NCI-H1092 treated with DMSO at 0.1 percent for 48 hours (cell line): ENCODE data around the gene NUDCD2.
A peak's percentile ranks its signal among the peaks of the same experiment; 100 is the strongest.

Experiments
- DNase-seq: peaks from one replicate; lab custom pipeline; 2025; lab: John Stamatoyannopoulos, UW

NUDCD2 gene, protein sequence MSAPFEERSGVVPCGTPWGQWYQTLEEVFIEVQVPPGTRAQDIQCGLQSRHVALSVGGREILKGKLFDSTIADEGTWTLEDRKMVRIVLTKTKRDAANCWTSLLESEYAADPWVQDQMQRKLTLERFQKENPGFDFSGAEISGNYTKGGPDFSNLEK

DNA sequence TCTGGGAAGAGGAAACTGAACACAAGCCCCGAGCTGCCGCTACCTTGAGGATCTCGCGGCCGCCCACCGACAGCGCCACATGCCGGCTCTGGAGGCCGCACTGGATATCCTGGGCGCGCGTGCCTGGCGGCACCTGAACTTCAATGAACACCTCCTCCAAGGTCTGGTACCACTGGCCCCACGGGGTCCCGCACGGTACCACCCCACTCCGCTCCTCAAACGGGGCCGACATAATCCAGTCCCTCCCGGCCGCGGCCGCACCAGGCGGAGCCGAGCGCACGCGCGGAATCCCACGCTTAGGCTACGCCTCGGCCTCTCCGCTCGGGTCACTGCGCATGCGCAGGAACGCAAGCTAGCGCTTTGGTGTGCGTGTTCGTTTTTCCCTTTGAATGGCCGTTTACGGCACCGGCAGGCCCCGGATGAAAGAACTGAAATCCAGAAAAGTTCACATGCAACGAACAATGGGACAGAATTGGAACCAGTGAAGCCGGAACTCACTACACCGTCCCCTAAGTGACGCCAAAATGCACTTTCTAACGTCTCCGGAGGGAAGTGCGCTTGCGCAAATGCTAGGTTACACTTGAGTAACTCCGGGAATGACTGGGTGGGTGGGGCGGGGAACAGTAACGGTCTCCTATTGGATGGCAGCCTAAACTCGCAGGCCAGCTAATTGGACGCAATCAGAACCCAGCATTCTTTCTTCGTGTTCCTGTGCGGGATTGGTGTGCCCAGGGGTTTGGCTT lies at the start of gene NUDCD2:
TSS of gene NUDCD2 (minus strand) at position 284 of the 743 bp plus-strand sequence. CDS start at position 232, 52 bp downstream.
- peak; percentile 95 for DNase-seq

DNA sequence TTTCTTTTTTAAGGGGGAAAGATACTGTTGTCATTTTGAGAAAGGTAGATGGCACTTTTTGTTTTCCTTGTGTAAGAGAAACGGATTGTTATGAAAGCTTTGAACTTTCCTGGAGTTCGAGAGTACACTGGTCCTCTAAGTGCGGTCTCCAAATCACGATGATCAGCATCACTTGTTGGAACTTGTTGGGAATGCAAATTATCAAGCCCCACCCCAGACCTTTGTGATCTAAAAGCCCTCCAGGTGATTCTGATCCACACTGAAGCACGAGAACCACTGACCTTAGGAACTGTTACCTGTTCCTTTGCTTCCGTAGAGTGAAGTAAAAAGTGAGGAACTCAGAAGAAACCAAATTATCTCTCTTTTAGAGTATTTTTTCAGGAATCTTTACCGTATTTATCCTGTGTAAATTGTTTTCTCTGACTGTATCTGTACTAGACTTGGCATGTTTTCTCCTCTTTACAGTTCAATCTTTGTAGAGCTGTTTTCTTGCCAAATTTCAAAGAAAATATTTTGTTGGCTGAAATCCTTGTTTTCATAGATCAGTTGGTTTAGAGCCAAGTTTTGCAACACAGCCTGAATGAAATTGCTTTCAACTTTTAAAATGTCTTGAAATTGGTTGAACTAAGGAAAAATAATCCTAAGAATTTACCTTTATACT lies 49.5 kb upstream of the NUDCD2 start:
- DNase-seq = no peak

DNA sequence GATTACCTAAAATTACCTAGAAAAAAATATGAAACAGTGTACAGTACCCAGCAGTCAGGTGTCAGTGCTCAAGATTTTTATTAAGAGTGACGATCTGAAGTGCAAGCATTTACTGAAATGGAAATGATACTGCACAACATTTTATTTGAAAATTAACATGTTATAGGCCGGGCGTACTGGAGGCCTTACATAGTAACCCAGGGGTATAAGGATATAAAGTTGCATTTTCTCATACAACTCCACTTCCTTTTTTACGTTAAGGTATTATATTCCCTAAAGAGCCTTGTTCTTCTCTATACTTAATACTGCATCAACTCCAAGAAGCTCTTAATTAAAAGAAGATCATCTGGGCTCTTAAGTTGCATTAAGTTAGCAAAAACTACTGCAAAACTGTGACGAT lies 48.9 kb upstream of the NUDCD2 start:
- DNase-seq = no peak

DNA sequence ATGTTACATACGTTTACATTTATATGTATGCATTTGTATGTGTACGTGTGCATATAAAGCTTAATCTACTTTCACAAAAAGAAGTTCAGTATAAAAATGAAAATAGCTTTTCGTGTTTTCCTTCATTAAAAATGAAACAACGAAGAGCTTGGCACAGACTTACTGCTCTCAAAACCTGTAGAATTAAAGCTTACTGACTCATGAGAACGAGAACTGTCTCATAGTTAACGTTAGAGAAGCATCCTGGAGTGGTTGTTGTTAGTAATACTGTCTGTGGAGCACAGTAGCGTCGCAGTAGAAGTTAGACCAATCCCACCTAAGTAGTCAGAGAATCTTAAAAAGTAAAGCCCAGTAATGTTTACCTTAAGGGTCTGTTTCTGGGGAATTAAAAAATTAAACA lies 46.8 kb upstream of the NUDCD2 start:
- DNase-seq = no peak

DNA sequence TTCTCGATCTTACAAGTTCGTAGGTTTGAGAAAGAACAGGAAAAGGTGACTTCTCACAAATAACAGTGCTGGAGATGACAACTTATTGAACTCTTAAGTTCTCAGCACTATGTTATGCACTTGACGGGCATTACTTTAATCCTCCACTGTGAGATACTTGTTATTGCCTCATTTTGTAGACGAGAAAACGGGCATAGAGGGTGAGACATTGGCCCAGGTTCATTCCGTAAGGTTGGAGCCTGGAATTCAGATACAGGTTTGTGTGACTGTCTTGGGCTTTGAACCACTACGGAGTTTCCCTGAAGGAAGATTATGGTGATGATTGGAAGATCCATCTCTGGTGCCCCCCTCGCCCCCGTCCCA lies 46.2 kb upstream of the NUDCD2 start:
- no peak for DNase-seq

DNA sequence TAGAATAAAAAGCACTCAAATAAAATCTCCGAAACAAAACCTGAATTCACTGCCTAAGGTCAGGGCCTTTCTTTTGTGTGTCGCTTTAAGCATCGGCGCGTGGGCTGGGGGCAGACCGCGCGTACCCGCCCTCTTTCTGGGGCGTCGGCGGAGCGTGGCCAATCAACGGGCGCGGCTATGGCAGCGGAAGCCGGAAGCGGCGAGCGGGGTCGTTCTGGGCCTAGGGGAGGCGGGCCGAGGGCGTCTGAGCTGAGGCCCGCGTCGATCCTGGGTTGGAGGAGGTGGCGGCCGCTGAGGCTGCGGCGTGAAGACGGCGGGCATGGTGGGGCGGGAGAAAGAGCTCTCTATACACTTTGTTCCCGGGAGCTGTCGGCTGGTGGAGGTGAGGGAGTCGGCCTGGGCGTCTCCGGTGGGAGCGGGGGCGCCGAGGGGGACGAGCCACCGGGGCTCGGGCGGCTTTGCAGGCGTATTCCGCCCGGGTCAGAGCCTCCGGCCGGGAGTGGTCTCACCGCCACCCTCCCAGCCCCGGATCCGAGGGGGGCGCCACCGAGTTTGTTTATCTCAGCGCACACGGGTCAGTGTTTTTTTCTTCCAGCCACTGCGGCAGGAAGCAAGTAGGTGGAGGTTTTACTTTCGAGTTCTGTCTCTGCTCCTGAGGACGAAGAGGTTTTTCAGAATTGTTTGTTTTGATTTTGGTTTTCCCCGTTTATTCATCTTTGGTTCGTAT lies 45.6 kb upstream of the NUDCD2 start, which contains the start of gene MAT2B:
TSS of gene MAT2B (plus strand) at position 252 of the 727 bp plus-strand sequence. CDS start at position 320, 68 bp downstream.
- peak; percentile 87 for DNase-seq

DNA sequence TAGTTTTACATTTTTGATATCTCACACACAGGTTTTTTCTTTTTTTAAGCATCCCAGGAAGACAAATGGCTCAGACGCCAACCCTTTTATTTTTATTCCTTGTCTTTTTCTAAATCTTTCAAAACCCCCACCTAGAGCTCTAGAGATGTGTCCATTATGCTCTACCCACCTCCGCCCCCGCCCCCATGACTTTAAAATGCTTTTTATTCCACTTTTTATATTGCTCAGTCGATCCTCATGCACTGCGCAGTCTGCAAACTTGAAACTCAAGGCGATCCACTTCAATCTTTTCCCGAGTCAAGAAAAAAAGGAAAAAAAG lies 45.1 kb upstream of the NUDCD2 start:
- DNase-seq = no peak

DNA sequence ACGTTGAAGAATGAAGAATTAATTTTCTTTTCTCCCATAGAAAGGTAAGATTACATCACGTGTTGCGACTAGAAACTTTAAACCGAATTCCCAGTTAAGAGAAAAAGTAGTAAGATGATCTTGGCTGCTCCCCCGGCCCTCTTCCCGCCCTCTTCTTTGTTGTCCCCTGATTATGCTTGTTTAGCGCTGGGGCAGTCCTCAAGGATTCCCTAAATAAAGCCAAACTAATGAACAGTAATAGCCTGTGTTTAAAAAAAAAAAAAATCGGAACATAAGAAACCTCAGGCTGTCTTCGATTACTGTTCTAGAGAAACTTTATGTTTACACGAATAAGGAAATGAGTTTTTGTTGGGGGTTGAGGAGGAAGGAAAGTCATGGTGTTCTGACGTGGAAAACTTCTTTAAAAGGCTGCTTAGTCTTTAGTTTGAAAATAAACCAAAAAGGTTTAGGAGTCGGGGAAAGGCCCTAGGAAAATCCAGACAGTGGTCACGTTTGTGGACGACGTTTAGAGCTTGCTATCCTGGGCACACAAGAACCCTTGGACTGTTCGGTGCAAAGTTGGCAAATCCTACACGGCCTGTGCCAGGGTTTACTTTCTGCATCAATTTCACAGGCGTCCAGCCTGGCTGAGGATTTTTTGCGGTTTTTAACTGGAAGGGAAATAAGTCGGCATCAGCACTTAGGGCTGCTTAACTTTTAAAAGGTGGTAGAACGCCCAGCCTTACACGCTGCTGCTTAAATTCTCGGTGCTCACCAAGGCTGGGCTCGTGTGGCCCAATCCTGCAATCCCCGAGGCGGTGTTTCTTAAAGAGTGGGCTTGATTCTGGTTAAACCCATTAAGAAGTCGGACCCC lies 44.4 kb upstream of the NUDCD2 start:
- no peak for DNase-seq

DNA sequence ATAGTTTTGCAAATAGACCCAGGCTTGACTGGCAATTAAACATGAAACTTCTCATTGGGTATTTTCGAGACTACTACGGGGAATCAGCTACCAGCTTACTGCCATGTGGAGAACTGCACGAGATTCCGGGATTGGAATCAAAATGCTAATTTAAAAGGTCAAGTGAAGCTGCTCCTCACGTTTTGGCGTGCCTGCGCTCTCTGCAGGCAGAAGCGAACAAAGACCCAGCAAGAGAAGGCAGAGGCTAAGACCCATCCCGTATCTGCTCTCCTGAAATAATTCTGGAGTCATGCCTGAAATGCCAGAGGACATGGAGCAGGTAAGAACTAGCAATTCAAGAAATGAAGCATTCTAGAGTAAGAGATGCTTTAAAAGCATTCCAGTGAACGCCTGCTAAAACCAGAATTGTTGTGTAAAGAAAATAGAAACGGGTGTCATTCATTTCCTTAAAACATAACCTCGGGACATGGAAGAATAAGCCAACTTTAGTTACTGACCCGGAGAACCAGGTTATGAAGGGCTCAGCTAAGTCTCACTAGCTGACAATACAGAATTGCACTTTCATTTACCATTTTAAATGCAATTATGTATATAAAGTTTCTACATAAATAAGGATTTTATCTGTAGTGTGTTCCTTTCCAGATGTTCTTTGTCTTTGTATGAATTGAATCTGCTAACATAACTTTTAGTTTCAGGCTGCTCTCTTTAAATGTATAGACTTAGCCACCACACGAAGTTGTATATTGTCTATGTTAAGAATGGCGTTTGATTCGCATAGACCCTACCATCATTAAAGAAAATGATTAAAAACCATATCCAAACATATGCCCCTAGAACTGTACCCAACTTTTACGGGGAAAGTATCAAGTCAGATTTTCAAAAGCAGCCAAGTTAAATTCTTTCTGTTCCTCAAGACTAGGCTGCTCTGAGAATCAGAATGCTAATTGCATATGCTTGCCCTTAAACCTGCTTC lies 43.5 kb upstream of the NUDCD2 start:
- no peak for DNase-seq

DNA sequence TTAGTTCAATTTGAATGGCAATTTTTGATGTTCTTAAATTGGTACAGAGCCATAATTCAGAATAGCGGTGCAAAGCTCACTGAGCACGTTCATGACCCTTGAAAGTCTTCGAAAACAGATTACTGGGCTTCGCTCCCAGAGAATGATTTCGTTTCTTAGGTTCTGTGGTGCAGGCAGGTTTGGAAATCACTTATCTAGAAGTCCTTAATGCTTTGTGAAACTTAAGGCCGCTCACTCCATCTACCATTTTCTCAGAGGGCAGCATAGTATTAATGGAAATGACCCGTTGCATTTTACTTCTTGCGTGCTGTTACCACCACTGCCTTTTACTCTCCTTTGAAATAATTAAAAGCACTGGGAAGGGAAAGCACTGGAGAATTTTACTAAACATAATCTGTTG lies 42.6 kb upstream of the NUDCD2 start:
- DNase-seq = no peak

DNA sequence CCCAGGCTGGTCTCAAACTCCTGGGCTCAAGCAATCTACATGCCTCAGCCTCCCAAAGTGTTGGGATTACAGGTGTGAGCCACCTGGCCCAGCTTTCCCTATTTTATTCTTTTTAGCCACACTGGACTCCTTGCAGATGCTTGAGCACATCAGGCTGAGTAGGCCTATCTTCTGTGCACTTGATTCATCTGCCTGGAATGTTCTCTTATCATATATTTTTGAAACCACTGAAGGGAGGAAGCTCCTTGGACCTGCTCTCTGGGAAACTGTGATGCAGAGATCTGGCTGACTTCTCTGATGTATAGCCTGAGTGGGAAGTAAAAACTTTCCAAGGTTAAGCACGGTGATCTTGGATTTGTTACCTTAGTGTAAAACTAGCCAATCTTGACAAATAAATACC lies 39.0 kb upstream of the NUDCD2 start:
- no peak for DNase-seq

DNA sequence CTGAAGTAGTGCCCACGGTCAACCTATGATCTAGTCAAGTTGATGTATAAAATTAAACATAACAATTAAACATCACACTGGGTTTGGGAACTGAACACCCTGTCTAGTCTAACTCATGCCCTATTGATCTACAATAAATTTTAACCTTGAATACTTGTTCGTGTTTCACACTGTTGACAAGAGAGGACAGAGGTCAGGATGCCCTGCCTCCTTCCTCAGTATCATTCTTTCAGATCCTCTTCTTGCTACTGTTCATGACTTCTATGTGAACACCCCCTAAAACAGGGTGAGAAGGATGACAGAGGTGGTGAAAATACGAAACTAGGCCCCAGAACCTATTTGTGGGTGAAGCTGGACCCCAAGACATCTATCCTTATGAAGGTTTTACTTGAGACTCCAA lies 37.4 kb upstream of the NUDCD2 start:
- DNase-seq = no peak

DNA sequence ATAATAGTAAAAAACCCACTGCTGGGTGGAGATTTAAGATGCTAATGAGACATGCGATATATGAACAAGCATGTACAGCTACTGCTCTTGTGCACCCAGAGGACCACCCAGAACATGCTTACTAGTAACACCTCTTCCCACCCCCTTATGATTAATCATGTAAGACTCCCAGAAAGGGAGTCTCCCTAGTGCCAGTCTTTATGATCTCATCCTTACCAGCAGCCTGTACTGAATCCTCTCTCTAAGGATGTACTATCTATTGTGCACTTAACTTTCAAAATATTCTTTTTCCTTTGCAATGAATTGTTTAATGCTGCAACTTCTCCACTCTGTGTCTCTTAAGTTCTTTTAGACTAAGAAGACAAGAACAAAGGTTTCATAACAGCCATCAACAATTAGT lies 36.4 kb upstream of the NUDCD2 start:
- no peak for DNase-seq

DNA sequence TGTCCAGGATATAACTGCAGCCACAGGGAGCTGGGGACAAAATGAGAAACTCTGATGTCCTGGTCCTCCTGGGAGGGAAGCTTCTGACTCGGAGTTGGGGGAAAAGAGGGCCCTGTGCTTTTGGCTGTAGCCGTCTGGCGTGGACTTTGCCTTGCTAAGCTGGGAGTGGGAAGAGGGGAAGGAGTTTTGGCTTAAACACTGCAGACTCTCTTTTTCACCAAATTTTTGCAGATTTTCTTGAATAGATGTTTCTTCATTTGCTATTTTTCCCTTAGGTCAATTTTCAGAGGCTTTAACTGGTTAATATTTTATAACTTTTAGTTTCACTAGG lies 29.8 kb upstream of the NUDCD2 start:
- DNase-seq = no peak

DNA sequence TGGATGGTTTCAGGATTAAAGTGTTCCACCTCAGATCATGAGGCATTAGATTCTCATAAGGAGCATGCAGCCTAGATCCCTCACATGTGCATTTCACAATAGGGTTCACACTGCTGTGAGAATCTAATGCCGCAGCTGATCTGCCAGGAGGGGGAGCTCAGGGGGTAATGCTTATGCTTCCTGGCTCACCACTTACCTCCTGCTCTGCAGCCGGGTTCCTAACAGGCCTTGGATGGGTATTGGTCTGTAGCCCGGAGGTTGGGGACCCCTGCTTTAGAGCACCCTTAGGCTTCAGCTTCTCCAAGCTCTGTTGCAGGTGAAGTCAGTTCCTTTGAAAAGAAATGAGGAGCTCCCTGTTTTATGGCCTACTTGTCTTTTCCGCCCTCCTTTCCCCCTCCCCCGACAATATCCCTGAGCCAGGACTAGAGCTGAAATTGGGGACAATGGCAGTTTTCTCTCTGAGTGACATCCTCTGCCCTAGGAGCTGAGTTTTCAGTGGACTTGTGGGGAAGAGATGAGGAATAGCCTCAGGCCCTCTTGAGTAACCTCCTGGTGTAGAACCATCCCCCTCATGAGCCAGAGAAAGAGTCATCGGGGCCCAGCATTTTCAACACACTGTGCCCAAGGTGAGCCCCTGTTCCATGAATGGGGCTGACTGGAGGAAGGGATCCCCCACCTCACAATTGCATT lies 29.3 kb upstream of the NUDCD2 start:
- DNase-seq = no peak

DNA sequence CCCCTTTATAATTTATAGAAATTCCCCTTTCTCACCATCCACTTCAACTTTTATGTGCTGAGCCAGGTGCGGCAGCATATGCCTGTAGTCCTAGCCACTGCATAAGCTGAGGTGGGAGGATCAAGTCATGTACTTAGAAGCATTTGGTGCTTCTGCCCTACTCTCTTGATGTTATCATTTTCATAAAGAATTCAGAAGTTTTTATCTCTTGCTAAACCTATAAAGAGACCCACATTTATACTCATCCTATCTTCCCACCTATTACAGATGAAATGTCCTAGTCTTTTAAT lies 19.0 kb upstream of the NUDCD2 start:
- no peak for DNase-seq

DNA sequence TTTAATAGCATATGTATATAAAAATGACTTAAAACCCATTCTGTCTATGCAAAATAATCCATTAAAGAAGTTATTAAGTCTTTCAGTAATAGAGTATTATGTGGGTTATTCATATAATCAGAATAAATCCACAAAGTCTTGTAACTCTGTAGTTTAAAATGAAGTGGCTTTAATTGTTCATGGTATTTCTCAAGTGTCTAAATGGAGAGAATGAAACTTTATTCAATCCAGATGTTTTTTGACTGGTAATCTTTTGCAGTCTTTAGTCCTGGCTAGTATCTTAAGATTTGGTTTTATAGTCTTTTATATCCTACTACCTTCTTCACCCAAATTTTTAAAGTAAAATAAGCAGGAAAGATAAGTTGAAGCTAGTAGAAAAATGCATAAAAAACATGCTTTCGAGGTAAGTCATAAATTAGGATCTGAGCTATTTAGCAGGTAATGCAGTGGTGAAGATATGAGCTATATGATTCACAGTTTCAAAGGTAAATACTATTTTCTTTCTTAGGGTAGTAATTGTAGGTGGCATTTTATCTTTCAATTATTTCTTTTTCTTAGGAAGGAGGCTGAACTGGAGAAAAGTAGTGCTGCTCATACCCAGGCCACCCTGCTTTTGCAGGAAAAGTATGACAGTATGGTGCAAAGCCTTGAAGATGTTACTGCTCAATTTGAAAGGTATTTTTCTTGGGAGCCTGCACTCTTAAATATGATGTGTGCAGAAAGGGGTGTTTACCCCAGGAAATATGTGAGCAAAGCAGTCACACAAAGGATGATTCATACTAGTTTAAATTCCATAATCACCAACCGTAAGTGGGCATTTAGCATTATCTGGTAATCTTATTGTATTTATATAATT lies 18.5 kb upstream of the NUDCD2 start:
- no peak for DNase-seq

DNA sequence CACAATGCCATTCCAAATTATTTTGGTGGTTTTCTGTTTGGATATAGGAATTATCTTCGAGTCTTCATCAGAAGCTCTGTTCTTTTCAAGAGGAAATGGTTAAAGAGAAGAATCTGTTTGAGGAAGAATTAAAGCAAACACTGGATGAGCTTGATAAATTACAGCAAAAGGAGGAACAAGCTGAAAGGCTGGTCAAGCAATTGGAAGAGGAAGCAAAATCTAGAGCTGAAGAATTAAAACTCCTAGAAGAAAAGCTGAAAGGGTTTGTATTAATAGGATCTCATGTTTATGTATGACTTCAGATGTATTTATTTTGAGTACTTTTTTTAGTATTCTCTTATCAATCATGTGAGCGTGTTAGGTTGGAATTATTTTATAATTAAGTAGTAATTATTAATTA lies 15.5 kb upstream of the NUDCD2 start:
- no peak for DNase-seq

DNA sequence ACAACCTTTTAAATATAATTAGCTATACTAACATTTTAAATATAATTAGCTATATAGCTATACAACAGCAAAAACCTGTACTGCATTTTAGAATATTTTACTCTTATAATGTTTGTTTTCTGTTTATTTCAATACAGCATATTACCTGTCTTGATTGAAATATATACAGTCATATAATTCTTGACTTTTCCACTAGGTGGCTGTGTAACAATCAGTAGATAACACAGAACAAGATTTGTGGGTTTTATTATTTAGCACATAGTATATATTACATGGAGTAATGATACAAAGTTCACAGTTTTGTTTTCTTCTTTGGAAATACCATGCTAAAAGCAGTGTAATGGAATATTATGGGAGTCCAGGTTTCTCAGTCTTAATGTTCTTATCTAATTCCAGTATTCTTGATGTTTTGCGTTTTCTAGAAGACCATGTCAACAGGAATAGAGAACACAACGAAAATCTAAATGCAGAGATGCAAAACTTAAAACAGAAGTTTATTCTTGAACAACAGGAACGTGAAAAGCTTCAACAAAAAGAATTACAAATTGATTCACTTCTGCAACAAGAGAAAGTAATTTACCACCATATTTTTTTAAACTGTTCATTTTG lies 13.8 kb upstream of the NUDCD2 start:
- DNase-seq = no peak
